Left lung (tissue), 10 donors: ENCODE results near the gene IGSF10. TPM values are rescaled to one million over a fixed set of nuclear protein-coding genes. Genes with fewer than 3 reads are reported as not detected.

ENCODE experiments used
- ATAC-seq: fragments of 200-7000 bp; cut with Tn5 transposase; one replicate; pipeline ENCODE4 v1.9.1; 2020; ENCODE audit warnings: moderate library complexity
- DNase-seq, 4 donors: peaks; one replicate each; pipeline ENCODE4 v3.0.0-alpha.2; 2013 to 2020
- H3K27ac ChIP-seq, 2 donors: fragments of 200-600 bp; sonication (generic) in 1 of 2; one replicate each; pipeline versions ENCODE4 v1.5.0 to v1.8.0; 2020 to 2021
- H3K27me3 ChIP-seq, 2 donors: fragments of 200-600 bp; sonication (generic) in 1 of 2; one replicate each; pipeline versions ENCODE4 v1.5.0 to v1.8.0; 2020 to 2021
- H3K36me3 ChIP-seq, 2 donors: fragments of 200-600 bp; sonication (generic) in 1 of 2; one replicate each; pipeline versions ENCODE4 v1.5.0 to v1.8.0; 2020 to 2021
- H3K4me1 ChIP-seq, 2 donors: fragments of 200-600 bp; one replicate each; pipeline ENCODE4 v1.8.0; 2021
- H3K4me3 ChIP-seq, 2 donors: fragments of 200-600 bp; sonication (generic) in 1 of 2; one replicate each; pipeline versions ENCODE4 v1.5.0 to v1.8.0; 2020 to 2021; ENCODE audit warnings: mild to moderate bottlenecking in 1 of 2
- H3K9me3 ChIP-seq, 2 donors: fragments of 200-600 bp; sonication (generic) in 1 of 2; one replicate each; pipeline versions ENCODE4 v1.5.0 to v1.8.0; 2020 to 2021
- CTCF ChIP-seq, 2 donors: fragments of 200-600 bp; sonication (generic) in 1 of 2; IDR thresholded peaks; one replicate each; pipeline versions ENCODE4 v1.5.0 to v1.8.0; 2021; ENCODE audit warnings: antibody characterized with exemption in 2 of 2
- intact Hi-C, 2 donors: fragments of 100-400 bp; cut with DNase I; formaldehyde crosslinking; loops; one replicate each; pipeline versions ENCODE4 v1.11.2 to v1.14.2; 2022
- polyA plus RNA-seq, 6 donors: library from polyadenylated mRNA; unstranded; fragments of 120-200 nt; gene quantifications; one replicate each; pipeline ENCODE4 v1.2.1, GENCODE V29; 2013; ENCODE audit not compliant: insufficient read length in 6 of 6
- total RNA-seq, 2 donors: library from RNA; stranded (reverse); fragmentation: NEBNext Ultra II Directional; extraction: Animal tissue kit (Norgen Biotek cat#: 25700); gene quantifications; one replicate each; pipeline ENCODE4 v1.2.1, GENCODE V29; 2021
- donor health status: DM: no; HTN: yes; CAD: no.
- donor health status: DM: no; HTN: no; CAD: no.

The IGSF10 gene
- total and polyA plus RNA-seq, 8 donors: 7.2 to 40.7 (median 29.4) TPM

GRCh38 chr3:151452368-151452767, 8.5 kb downstream of the IGSF10 start:
- H3K4me1 ChIP-seq: no peaks in the 10 kb centered on the region
- no peaks in the 10 kb centered on the region for H3K27me3 ChIP-seq
- peaks cover 0 to 4% of the 10 kb centered on the region in 2 donors for H3K36me3 ChIP-seq
- DNase-seq (no peak), ATAC-seq (no peak)
- no peak for TF ChIP-seq CTCF (IDR thresholded peaks at IDR 0.05)
- intact Hi-C loops: no loop called here
- no peak overlapping the region for H3K4me3 ChIP-seq
- no peak overlapping the region for H3K27ac ChIP-seq
- peaks cover 0 to 2% of the 10 kb centered on the region in 2 donors for H3K9me3 ChIP-seq

GRCh38 chr3:151446002-151446340, 14.9 kb downstream of the IGSF10 start:
- DNase-seq (no peak), ATAC-seq (no peak)
- Histone ChIP-seq H3K36me3 (no peaks in the 10 kb centered on the region), H3K27ac (no peak overlapping the region), H3K4me1 (no peaks in the 10 kb centered on the region), H3K9me3 (peaks cover 0 to 2% of the 10 kb centered on the region in 2 donors), H3K4me3 (no peak overlapping the region), H3K27me3 (no peaks in the 10 kb centered on the region)
- no peak for TF ChIP-seq CTCF (IDR thresholded peaks at IDR 0.05)
- intact Hi-C loops: loop anchor here in 1 of 2 donors (10.0 kb wide), 1 partner anchor 209 kb away; no protein-coding TSS in a partner anchor

GRCh38 chr3:151445273-151446001, 15.4 kb downstream of the IGSF10 start:
- peak; percentile 74 for ATAC-seq
- Histone ChIP-seq H3K4me1 (no peaks in the 10 kb centered on the region), H3K4me3 (no peak overlapping the region), H3K9me3 (peaks cover 0 to 2% of the 10 kb centered on the region in 2 donors), H3K36me3 (no peaks in the 10 kb centered on the region), H3K27ac (no peak overlapping the region), H3K27me3 (no peaks in the 10 kb centered on the region)
- TF ChIP-seq CTCF (IDR thresholded peaks at IDR 0.05): no peak
- intact Hi-C loops: loop anchor here in 1 of 2 donors (10.0 kb wide), 1 partner anchor 209 kb away; no protein-coding TSS in a partner anchor
- DNase-seq: peak in 3 of 4 donors; percentile 38 to 70 (median 58)

- H3K9me3 ChIP-seq: peaks cover 0 to 2% of the 10 kb centered on the region in 2 donors
- DNase-seq (peak in 1 of 4 donors; percentile 21), ATAC-seq (no peak)
- H3K36me3 ChIP-seq: no peaks in the 10 kb centered on the region
- intact Hi-C loops: loop anchor here in 1 of 2 donors (10.0 kb wide), 1 partner anchor 211 kb away; no protein-coding TSS in a partner anchor
- no peak for TF ChIP-seq CTCF (IDR thresholded peaks at IDR 0.05)
- no peak overlapping the region for H3K27ac ChIP-seq
- H3K27me3 ChIP-seq: no peaks in the 10 kb centered on the region
- no peak overlapping the region for H3K4me3 ChIP-seq
- no peaks in the 10 kb centered on the region for H3K4me1 ChIP-seq
Measured at GRCh38 chr3:151443583-151443982, 17.3 kb downstream of the IGSF10 start.

- intact Hi-C loops: loop anchor here in 1 of 2 donors (10.0 kb wide), 1 partner anchor 214 kb away; no protein-coding TSS in a partner anchor
- no peak for ATAC-seq
- no peak overlapping the region for H3K27ac ChIP-seq
Measured at GRCh38 chr3:151440940-151441339, 19.9 kb downstream of the IGSF10 start.

More at GRCh38 chr3:151440940-151441339, 19.9 kb downstream of the IGSF10 start:
- H3K36me3 ChIP-seq: no peaks in the 10 kb centered on the region
- no peak overlapping the region for H3K4me3 ChIP-seq
- no peak for DNase-seq
- TF ChIP-seq CTCF (IDR thresholded peaks at IDR 0.05): no peak
- no peaks in the 10 kb centered on the region for H3K4me1 ChIP-seq
- no peaks in the 10 kb centered on the region for H3K27me3 ChIP-seq
- no peaks in the 10 kb centered on the region for H3K9me3 ChIP-seq
